Mesothelial cell of epicardium (in vitro differentiated cells): ENCODE data around the gene SPPL3. TPM values are rescaled to one million over a fixed set of nuclear protein-coding genes. Genes with fewer than 3 reads are reported as not detected.

Source experiments
- DNase-seq, 2 experiments: peaks; one replicate each; pipeline ENCODE4 v3.0.0; 2021; ENCODE audit warnings: low spot score in 2 of 2; ENCODE audit not compliant: unreplicated experiment in 2 of 2
- H3K27ac Mint-ChIP-seq: 2 replicates; pipeline ENCODE4 v1.8.0; 2021; ENCODE audit warnings: mixed read lengths
- H3K27me3 Mint-ChIP-seq: 2 replicates; pipeline ENCODE4 v1.8.0; 2021; ENCODE audit warnings: low read depth, mixed read lengths
- H3K36me3 Mint-ChIP-seq: 2 replicates; pipeline ENCODE4 v1.8.0; 2021; ENCODE audit warnings: mixed read lengths
- H3K4me1 Mint-ChIP-seq: 2 replicates; pipeline ENCODE4 v1.8.0; 2021; ENCODE audit warnings: mixed read lengths
- H3K4me3 Mint-ChIP-seq: 2 replicates; pipeline ENCODE4 v1.8.0; 2021; ENCODE audit warnings: mild to moderate bottlenecking, moderate library complexity, mixed read lengths
- H3K9me3 Mint-ChIP-seq: 2 replicates; pipeline ENCODE4 v1.8.0; 2021; ENCODE audit warnings: mixed read lengths
- total RNA-seq: library from RNA; stranded (reverse); gene quantifications from 3 replicates; pipeline ENCODE4 v1.2.1, GENCODE V29; 2021
- TF ChIP-seq, protein P1 (sequence below): fragments of 200-600 bp; sonication (generic); IDR thresholded peaks from one replicate; pipeline ENCODE4 v1.5.0; 2021; ENCODE audit warnings: antibody characterized with exemption; ENCODE audit not compliant: unreplicated experiment

Gene SPPL3
- total RNA-seq, 1 donor from 2014 or later, result 79.8 TPM

DNA sequence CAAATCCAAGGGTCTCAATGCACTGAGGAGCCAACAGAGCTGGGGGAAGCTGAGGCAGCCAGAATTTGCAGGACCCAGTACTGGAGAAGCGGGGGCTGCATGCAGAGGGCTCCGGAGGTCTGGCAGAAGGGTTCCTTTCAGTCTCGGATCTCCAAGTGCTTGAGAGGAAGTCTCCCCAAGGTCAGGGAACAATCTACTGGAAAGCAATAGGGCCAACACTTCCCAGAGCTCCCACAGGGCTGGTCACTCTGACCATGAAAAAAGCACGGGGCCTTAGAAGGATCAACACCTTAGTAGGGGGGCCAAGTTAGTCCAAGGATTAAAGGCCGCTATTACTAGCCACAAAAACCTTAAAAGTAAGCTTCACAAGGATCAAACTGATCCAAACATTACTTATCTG lies 31.7 kb downstream of the SPPL3 start:
- peak overlapping the region; percentile 11 for H3K27ac Mint-ChIP-seq
- peaks cover 7% of the 10 kb centered on the region for H3K36me3 Mint-ChIP-seq
- H3K4me3 Mint-ChIP-seq, result no peak overlapping the region
- DNase-seq, result no peak
- H3K4me1 Mint-ChIP-seq, result peaks cover 13% of the 10 kb centered on the region
- no peaks in the 10 kb centered on the region for H3K27me3 Mint-ChIP-seq
- TF ChIP-seq, protein P1, sequence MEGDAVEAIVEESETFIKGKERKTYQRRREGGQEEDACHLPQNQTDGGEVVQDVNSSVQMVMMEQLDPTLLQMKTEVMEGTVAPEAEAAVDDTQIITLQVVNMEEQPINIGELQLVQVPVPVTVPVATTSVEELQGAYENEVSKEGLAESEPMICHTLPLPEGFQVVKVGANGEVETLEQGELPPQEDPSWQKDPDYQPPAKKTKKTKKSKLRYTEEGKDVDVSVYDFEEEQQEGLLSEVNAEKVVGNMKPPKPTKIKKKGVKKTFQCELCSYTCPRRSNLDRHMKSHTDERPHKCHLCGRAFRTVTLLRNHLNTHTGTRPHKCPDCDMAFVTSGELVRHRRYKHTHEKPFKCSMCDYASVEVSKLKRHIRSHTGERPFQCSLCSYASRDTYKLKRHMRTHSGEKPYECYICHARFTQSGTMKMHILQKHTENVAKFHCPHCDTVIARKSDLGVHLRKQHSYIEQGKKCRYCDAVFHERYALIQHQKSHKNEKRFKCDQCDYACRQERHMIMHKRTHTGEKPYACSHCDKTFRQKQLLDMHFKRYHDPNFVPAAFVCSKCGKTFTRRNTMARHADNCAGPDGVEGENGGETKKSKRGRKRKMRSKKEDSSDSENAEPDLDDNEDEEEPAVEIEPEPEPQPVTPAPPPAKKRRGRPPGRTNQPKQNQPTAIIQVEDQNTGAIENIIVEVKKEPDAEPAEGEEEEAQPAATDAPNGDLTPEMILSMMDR, result no peak
- H3K9me3 Mint-ChIP-seq, result peaks cover 7% of the 10 kb centered on the region

DNA sequence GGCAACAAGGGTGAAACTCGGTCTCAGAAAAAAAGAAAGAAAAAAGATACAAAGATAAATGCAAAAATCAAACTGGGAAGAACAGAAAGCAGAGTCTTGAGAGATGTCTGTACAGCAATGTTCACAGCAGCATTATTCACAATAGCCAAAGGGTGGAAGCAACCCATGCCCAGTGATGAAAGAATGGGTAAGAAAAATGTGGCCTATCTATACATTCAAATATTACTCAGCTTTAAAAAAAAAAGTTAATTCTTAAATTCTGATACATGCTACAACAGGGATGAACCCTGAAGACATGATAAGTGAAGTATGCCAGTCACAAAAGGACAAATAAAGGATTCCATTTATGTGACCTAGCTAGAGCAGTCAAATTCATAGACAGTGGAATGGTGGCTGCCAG lies 33.7 kb downstream of the SPPL3 start:
- peak overlapping the region; percentile 21 for H3K27ac Mint-ChIP-seq
- no peaks in the 10 kb centered on the region for H3K9me3 Mint-ChIP-seq
- no peaks in the 10 kb centered on the region for H3K27me3 Mint-ChIP-seq
- no peaks in the 10 kb centered on the region for H3K36me3 Mint-ChIP-seq
- no peak for DNase-seq
- TF ChIP-seq, protein P1, result no peak
- no peak overlapping the region for H3K4me3 Mint-ChIP-seq
- peaks cover 13% of the 10 kb centered on the region for H3K4me1 Mint-ChIP-seq

DNA sequence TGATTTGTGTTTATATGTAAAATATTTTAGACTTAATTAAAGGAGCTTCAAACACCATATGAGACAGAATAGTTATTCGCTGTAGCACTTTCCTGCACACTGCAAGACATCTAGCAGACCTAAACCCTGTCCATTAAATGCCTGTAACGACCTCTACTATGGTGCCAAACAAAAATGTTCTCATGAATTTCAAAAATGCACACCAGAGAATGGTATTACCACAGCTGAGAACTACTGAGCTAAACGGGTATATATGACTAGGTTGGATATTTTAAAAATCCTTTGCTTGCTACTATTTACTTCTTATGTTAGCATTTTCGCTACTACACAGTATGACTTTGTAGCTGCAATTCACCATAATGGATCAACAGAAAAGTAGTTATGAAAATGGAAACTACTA lies 34.8 kb downstream of the SPPL3 start:
- H3K27ac Mint-ChIP-seq, result no peak overlapping the region

DNA sequence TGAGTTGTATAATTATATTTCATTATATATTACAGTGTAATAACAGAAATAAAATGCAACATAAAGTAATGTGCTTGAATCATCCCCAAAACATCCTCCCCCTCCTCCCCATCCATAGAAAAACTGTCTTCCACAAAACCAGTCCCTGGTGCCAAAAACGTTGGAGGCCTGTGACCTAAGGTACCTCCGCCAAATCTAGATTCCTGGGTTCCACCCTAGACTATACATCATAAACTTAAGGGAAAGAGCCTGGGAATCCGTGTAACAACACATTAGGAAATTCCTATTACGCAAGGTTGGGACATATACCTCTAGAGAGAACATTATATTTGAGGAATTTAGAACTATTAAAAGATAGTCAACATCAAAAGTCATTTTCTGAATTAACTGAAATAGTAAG lies 38.0 kb downstream of the SPPL3 start:
- H3K36me3 Mint-ChIP-seq, result peaks cover 3% of the 10 kb centered on the region
- TF ChIP-seq, protein P1, result no peak
- no peak for DNase-seq
- peaks cover 2% of the 10 kb centered on the region for H3K4me1 Mint-ChIP-seq
- no peak overlapping the region for H3K4me3 Mint-ChIP-seq
- H3K27ac Mint-ChIP-seq, result no peak overlapping the region
- H3K9me3 Mint-ChIP-seq, result no peaks in the 10 kb centered on the region
- no peaks in the 10 kb centered on the region for H3K27me3 Mint-ChIP-seq

More for the DNA sequence above, 34.8 kb downstream of the SPPL3 start:
- peaks cover 10% of the 10 kb centered on the region for H3K4me1 Mint-ChIP-seq
- H3K4me3 Mint-ChIP-seq, result no peak overlapping the region
- DNase-seq, result no peak
- H3K27me3 Mint-ChIP-seq, result no peaks in the 10 kb centered on the region
- TF ChIP-seq, protein P1, result no peak
- H3K36me3 Mint-ChIP-seq, result no peaks in the 10 kb centered on the region
- no peaks in the 10 kb centered on the region for H3K9me3 Mint-ChIP-seq

DNA sequence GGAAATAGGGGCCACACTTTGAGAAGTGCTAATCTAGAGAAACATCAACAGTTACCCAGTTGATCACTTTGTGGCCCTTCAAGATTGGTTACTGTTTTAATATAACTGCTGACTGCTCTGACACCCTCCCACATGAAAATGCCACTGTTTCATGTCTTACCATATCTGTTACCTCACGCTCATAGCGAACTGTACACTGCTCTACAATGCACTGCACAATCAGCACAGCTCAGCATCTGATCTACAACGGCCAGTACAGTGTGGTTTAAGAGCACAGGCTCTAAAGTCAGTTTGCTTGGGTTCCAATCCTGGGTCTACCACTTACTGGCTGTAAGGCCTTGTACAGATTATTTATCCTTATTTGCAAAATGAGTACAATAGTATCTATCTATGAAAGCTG lies 39.1 kb downstream of the SPPL3 start:
- H3K36me3 Mint-ChIP-seq, result peaks cover 6% of the 10 kb centered on the region
- H3K4me1 Mint-ChIP-seq, result peaks cover 2% of the 10 kb centered on the region
- no peaks in the 10 kb centered on the region for H3K27me3 Mint-ChIP-seq
- H3K4me3 Mint-ChIP-seq, result no peak overlapping the region
- DNase-seq, result no peak
- H3K9me3 Mint-ChIP-seq, result peaks cover 4% of the 10 kb centered on the region
- TF ChIP-seq, protein P1, result no peak
- no peak overlapping the region for H3K27ac Mint-ChIP-seq

DNA sequence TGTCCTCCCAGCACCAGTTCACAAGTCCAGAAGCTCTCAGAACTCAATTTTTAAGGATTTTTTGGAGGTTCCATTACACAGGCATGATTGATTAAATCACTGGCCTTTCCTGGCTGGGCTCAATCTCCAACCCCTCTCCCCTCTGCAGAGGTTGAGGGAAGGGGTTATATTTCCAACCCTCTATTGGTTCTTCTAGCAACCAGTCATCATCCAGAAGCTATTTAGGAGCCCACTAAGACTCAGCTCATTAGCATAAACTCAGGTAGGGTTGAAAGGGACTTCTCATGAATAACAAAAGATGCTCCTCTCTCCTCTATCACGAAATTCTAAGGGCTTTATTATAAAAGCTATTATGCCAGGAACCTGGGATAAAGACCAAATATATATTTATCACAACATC lies 41.5 kb downstream of the SPPL3 start:
- Mint-ChIP-seq H3K36me3 (peaks cover 17% of the 10 kb centered on the region), H3K27me3 (no peaks in the 10 kb centered on the region), H3K4me1 (peaks cover 2% of the 10 kb centered on the region), H3K4me3 (no peak overlapping the region), H3K9me3 (peaks cover 16% of the 10 kb centered on the region), H3K27ac (no peak overlapping the region)
- TF ChIP-seq, protein P1, result no peak
- DNase-seq, result no peak
